B cell (primary cell): ENCODE results near the gene FLG. TPM values are rescaled to one million over a fixed set of nuclear protein-coding genes. Genes with fewer than 3 reads are reported as not detected.

Experiments used
- ATAC-seq: fragments of 200-7000 bp; cut with Tn5 transposase; one replicate; pipeline ENCODE4 v1.10.0; 2021; ENCODE audit warnings: low read depth, mild to moderate bottlenecking, moderate number of reproducible peaks, moderate library complexity
- CTCF ChIA-PET: fragments of 350-600 bp; sonication (Branson Sonifier 250); formaldehyde crosslinking; loops from one replicate; lab custom pipeline; 2021; ENCODE audit warnings: antibody characterized with exemption, inconsistent platforms; lab: Charles Lee
- POLR2A ChIA-PET: fragments of 350-600 bp; sonication (Branson Sonifier 250); formaldehyde crosslinking; loops from one replicate; lab custom pipeline; 2021; ENCODE audit warnings: antibody characterized with exemption; lab: Charles Lee
- DNase-seq: peaks from one replicate; pipeline ENCODE4 v3.0.0; 2013
- H2AFZ ChIP-seq: 2 replicates; pipeline ENCODE4 v1.6.1; 2012; ENCODE audit warnings: mild to moderate bottlenecking, low read depth, low read length; ENCODE audit not compliant: insufficient read depth, poor library complexity, severe bottlenecking
- H3K27ac ChIP-seq, 2 donors: 1 replicate in 1 of 2; 2 replicates in 1 of 2; pipeline ENCODE4 v1.5.1; 2012 to 2013; ENCODE audit warnings: low read length in 2 of 2, mild to moderate bottlenecking in 2 of 2, moderate library complexity in 1 of 2
- H3K27me3 ChIP-seq, 4 experiments: fragments of 200-600 bp in 1 of 4; sonication (generic) in 1 of 4; replicated peaks in 1 of 4; 1 replicate in 2 of 4; 2 replicates in 2 of 4; pipeline versions ENCODE4 v1.6.1 to v1.7.0; 2013 to 2016; ENCODE audit warnings: low read length in 3 of 4, mild to moderate bottlenecking in 2 of 4, mixed read lengths in 1 of 4, moderate library complexity in 1 of 4; ENCODE audit not compliant: insufficient read depth in 4 of 4, control insufficient read depth in 3 of 4; ENCODE audit errors: control extremely low read depth in 1 of 4
- H3K36me3 ChIP-seq, 2 experiments: replicated peaks in 1 of 2; 1 replicate in 1 of 2; 2 replicates in 1 of 2; pipeline versions ENCODE4 v1.6.1 to v1.7.1; 2013; ENCODE audit warnings: low read length in 1 of 2; ENCODE audit not compliant: insufficient read depth in 2 of 2, control insufficient read depth in 1 of 2; ENCODE audit errors: control extremely low read depth in 1 of 2, extremely low read depth in 1 of 2
- H3K4me1 ChIP-seq, 2 donors: fragments of 200-600 bp in 1 of 2; sonication (generic) in 1 of 2; 1 replicate in 1 of 2; 2 replicates in 1 of 2; pipeline versions ENCODE4 v1.5.1 to v1.6.1; 2013 to 2017; ENCODE audit warnings: low read length in 2 of 2; ENCODE audit not compliant: control insufficient read depth in 2 of 2, insufficient read depth in 2 of 2
- H3K4me2 ChIP-seq: replicated peaks from 2 replicates; pipeline ENCODE3; 2012; ENCODE audit warnings: mild to moderate bottlenecking, low read depth, low read length; ENCODE audit not compliant: poor library complexity, severe bottlenecking
- H3K4me3 ChIP-seq, 5 experiments: fragments of 200-600 bp in 1 of 5; sonication (generic) in 1 of 5; 1 replicate in 3 of 5; 2 replicates in 2 of 5; pipeline versions ENCODE4 v1.5.1 to v1.7.0; 2011 to 2016; ENCODE audit warnings: low read length in 4 of 5, mild to moderate bottlenecking in 4 of 5, low read depth in 2 of 5, control low read depth in 1 of 5, moderate library complexity in 1 of 5; ENCODE audit not compliant: insufficient read depth in 1 of 5; ENCODE audit errors: control extremely low read depth in 1 of 5, extremely low read depth in 1 of 5
- H3K79me2 ChIP-seq: fragments of 200-600 bp; sonication (generic); one replicate; pipeline ENCODE4 v1.6.0; 2016; ENCODE audit warnings: low read length; ENCODE audit not compliant: control insufficient read depth, insufficient read depth
- H3K9ac ChIP-seq: fragments of 200-600 bp; sonication (generic); 2 replicates; pipeline ENCODE4 v1.6.1; 2017; ENCODE audit warnings: mild to moderate bottlenecking, low read length, moderate library complexity
- H3K9me3 ChIP-seq, 3 donors: one replicate each; pipeline versions ENCODE4 v1.6.1 to v1.7.1; 2013; ENCODE audit warnings: low read length in 2 of 3; ENCODE audit not compliant: control insufficient read depth in 2 of 3, insufficient read depth in 1 of 3; ENCODE audit errors: control extremely low read depth in 1 of 3
- H4K20me1 ChIP-seq: 2 replicates; pipeline ENCODE4 v1.6.0; 2012; ENCODE audit warnings: mild to moderate bottlenecking, low read length; ENCODE audit not compliant: insufficient read depth, control insufficient read depth, poor library complexity, severe bottlenecking
- H3K27ac Mint-ChIP-seq: one replicate; pipeline ENCODE4 v1.8.0; 2021; ENCODE audit warnings: mixed read lengths
- H3K27me3 Mint-ChIP-seq: one replicate; pipeline ENCODE4 v1.8.0; 2021; ENCODE audit warnings: mixed read lengths
- H3K4me1 Mint-ChIP-seq: one replicate; pipeline ENCODE4 v1.8.0; 2021; ENCODE audit warnings: mixed read lengths
- H3K4me3 Mint-ChIP-seq: one replicate; pipeline ENCODE4 v1.8.0; 2021; ENCODE audit warnings: mixed read lengths
- H3K9me3 Mint-ChIP-seq: one replicate; pipeline ENCODE4 v1.8.0; 2022; ENCODE audit warnings: mixed read lengths; ENCODE audit not compliant: insufficient read depth
- CTCF ChIP-seq: fragments of 200-600 bp; IDR thresholded peaks from one replicate; pipeline ENCODE4 v1.8.0; 2022; ENCODE audit warnings: antibody characterized with exemption, mild to moderate bottlenecking
- EZH2 ChIP-seq: IDR thresholded peaks from 2 replicates; pipeline ENCODE4 v1.6.1; 2012; ENCODE audit warnings: borderline replicate concordance, low read depth, mild to moderate bottlenecking, moderate library complexity, low read length; ENCODE audit not compliant: insufficient read depth, poor library complexity, severe bottlenecking
- WGBS: methylation state at CpG from one replicate; pipeline ENCODE4 v1.1.5; 2013; ENCODE audit warnings: missing lambda C conversion rate; ENCODE audit not compliant: insufficient coverage; 5-methylcytosine and 5-hydroxymethylcytosine counted together
- intact Hi-C: fragments of 100-400 bp; cut with micrococcal nuclease; formaldehyde crosslinking; loops from one replicate; pipeline ENCODE4 v1.10.0; 2022
- polyA minus RNA-seq: library from RNA; depleted of rRNA, polyadenylated mRNA; stranded (reverse); fragments of >200 nt; gene quantifications from 2 replicates; pipeline ENCODE4 v1.2.3, GENCODE V29; 2012
- polyA plus RNA-seq: library from polyadenylated mRNA; depleted of rRNA; stranded (reverse); fragments of >200 nt; gene quantifications from 2 replicates; pipeline ENCODE4 v1.2.3, GENCODE V29; 2012
- total RNA-seq, 2 donors: library from RNA; stranded (reverse); fragments of 120-200 nt in 1 of 2; gene quantifications; 1 replicate in 1 of 2; 2 replicates in 1 of 2; pipeline versions ENCODE4 v1.2.3 to v1.2.4, GENCODE V29; 2013 to 2022

FLG gene
- total RNA-seq (not detected in 2 replicates), polyA plus RNA-seq (not detected in 2 replicates), polyA minus RNA-seq (not detected in 2 replicates)
- not detected for total RNA-seq (2013)

GRCh38 chr1:152325111-152325510 lies at the start of gene FLG:
FLG (minus strand) TSS chr1:152325239; CDS start chr1:152315456, 9,783 bp downstream.
- H3K27ac Mint-ChIP-seq, result no peak within 1 kb of the TSS
- Histone ChIP-seq H3K36me3 (no peaks in the 10 kb centered on the region), H3K79me2 (no peaks in the 10 kb centered on the region), H4K20me1 (no peaks in the 10 kb centered on the region), H3K9ac (no peak within 1 kb of the TSS), H3K4me3 (no peak within 1 kb of the TSS), H3K4me2 (no peak within 1 kb of the TSS), H2AFZ (no peak within 1 kb of the TSS), H3K27me3 (no peaks in the 10 kb centered on the region), H3K4me1 (no peaks in the 10 kb centered on the region), H3K27ac (no peak within 1 kb of the TSS), H3K9me3 (no peaks in the 10 kb centered on the region)
- DNase-seq (no peak), ATAC-seq (no peak)
- POLR2A ChIA-PET, result no interaction called here
- H3K9me3 Mint-ChIP-seq, result no peaks in the 10 kb centered on the region
- no peak within 1 kb of the TSS for H3K4me3 Mint-ChIP-seq
- H3K27me3 Mint-ChIP-seq, result peaks cover 10% of the 10 kb centered on the region
- TF ChIP-seq CTCF (no peak), EZH2 (no peak)
- intact Hi-C loops, result no loop called here
- no CpG with 5 or more reads among the region's 1 CpG for WGBS
- CTCF ChIA-PET, result no interaction called here
- no peaks in the 10 kb centered on the region for H3K4me1 Mint-ChIP-seq

- 75% methylated on average over 2 of the region's 3 CpGs for WGBS
- Mint-ChIP-seq H3K27ac (no peak overlapping the region), H3K4me1 (no peaks in the 10 kb centered on the region), H3K9me3 (no peaks in the 10 kb centered on the region), H3K4me3 (no peak overlapping the region), H3K27me3 (peaks cover 6% of the 10 kb centered on the region)
- no peak overlapping the region for H3K4me3 ChIP-seq
- H4K20me1 ChIP-seq, result no peaks in the 10 kb centered on the region
- intact Hi-C loops, result no loop called here
- no peak overlapping the region for H3K4me2 ChIP-seq
- H3K9ac ChIP-seq, result no peak overlapping the region
- TF ChIP-seq CTCF (no peak), EZH2 (no peak)
- ChIA-PET CTCF (no interaction called here), POLR2A (no interaction called here)
- ATAC-seq, result no peak
- no peaks in the 10 kb centered on the region for H3K27me3 ChIP-seq
- H3K36me3 ChIP-seq, result no peaks in the 10 kb centered on the region
- H3K4me1 ChIP-seq, result no peaks in the 10 kb centered on the region
- H2AFZ ChIP-seq, result no peak overlapping the region
- H3K27ac ChIP-seq, result no peak overlapping the region
- peaks cover 0 to 2% (median 0%) of the 10 kb centered on the region in 3 donors for H3K9me3 ChIP-seq
- no peak for DNase-seq
- H3K79me2 ChIP-seq, result no peaks in the 10 kb centered on the region
Measured at GRCh38 chr1:152374451-152374850, 49.4 kb upstream of the FLG start.
